K562 (cell line): Measurements from ENCODE around the gene ID1. TPM values are rescaled to one million over a fixed set of nuclear protein-coding genes. Genes with fewer than 3 reads are reported as not detected.

ENCODE experiments used
- ATAC-seq: fragments of 200-7000 bp; cut with Tn5 transposase; 3 replicates; pipeline ENCODE4 v1.9.1; 2020; ENCODE audit warnings: moderate library complexity
- BruUV-seq: library from RNA; stranded (reverse); fragments of 400-500 nt; replicated peaks from 2 replicates; lab custom pipeline; 2021; lab: Mats Ljungman, UMichigan
- CTCF ChIA-PET: fragments of 300-600 bp; formaldehyde crosslinking; extraction: SDS; loops from one replicate; lab custom pipeline; 2021; ENCODE audit warnings: low intra/inter-chr PET ratio; lab: Yijun Ruan, JAX
- POLR2A ChIA-PET: fragments of 300-600, 350-650 bp; sonication (Branson Sonifier 250); formaldehyde crosslinking; extraction: SDS; loops from one replicate; lab custom pipeline; 2021; ENCODE audit warnings: antibody characterized with exemption, inconsistent platforms; lab: Yijun Ruan, JAX
- DNase-seq, 4 experiments: peaks; one replicate each; pipeline versions ENCODE4 v3.0.0 to v3.0.0-alpha.2; 2011 to 2018; ENCODE audit warnings: low spot score in 3 of 4, mixed read lengths in 3 of 4; ENCODE audit errors: extremely low read depth in 1 of 4
- FAIRE-seq: peaks from 2 replicates; lab custom pipeline; 2011; peaks lifted over from hg19 to GRCh38; lab: Jason Lieb, UNC
- H2AFZ ChIP-seq: 2 replicates; pipeline ENCODE4 v1.6.0; 2011; ENCODE audit warnings: low read depth, low read length, control low read depth, inconsistent platforms
- H3K27ac ChIP-seq: fragments of 200-600 bp; 3 replicates; pipeline ENCODE4 v1.8.0; 2011; ENCODE audit warnings: low read depth, mild to moderate bottlenecking, control low read depth, inconsistent platforms, low read length, moderate library complexity, mixed read lengths; ENCODE audit errors: extremely low read depth
- H3K27me3 ChIP-seq, 2 experiments: fragments of 300-600 bp in 1 of 2; 2 replicates in 1 of 2; 3 replicates in 1 of 2; pipeline versions ENCODE4 v1.6.0 to v1.8.0; 2011; ENCODE audit warnings: inconsistent platforms in 2 of 2, low read length in 2 of 2, mild to moderate bottlenecking in 1 of 2, mixed read lengths in 1 of 2, moderate library complexity in 1 of 2; ENCODE audit not compliant: control insufficient read depth in 2 of 2, insufficient read depth in 2 of 2
- H3K36me3 ChIP-seq: fragments of 300-600 bp; 3 replicates; pipeline ENCODE4 v1.8.0; 2011; ENCODE audit warnings: mild to moderate bottlenecking, low read length, inconsistent platforms; ENCODE audit not compliant: control insufficient read depth, insufficient read depth
- H3K4me1 ChIP-seq, 2 experiments: fragments of 200-600 bp in 1 of 2; replicated peaks in 1 of 2; 2 replicates in 1 of 2; 3 replicates in 1 of 2; pipeline versions ENCODE4 v1.5.1 to v1.8.0; 2011; ENCODE audit warnings: inconsistent platforms in 2 of 2, low read length in 2 of 2, mild to moderate bottlenecking in 1 of 2, mixed read lengths in 1 of 2, moderate library complexity in 1 of 2; ENCODE audit not compliant: control insufficient read depth in 2 of 2, insufficient read depth in 2 of 2
- H3K4me2 ChIP-seq: 2 replicates; pipeline ENCODE4 v1.6.1; 2011; ENCODE audit warnings: low read length, control low read depth, inconsistent platforms, mixed read lengths; ENCODE audit not compliant: insufficient read depth
- H3K4me3 ChIP-seq: fragments of 200-600 bp; sonication (generic), shearing (Covaris generic); 2 replicates; pipeline ENCODE4 v1.5.1; 2016; ENCODE audit warnings: control low read depth, inconsistent platforms
- H3K79me2 ChIP-seq: fragments of 200-600 bp; 3 replicates; pipeline ENCODE4 v1.8.0; 2011; ENCODE audit warnings: low read length, inconsistent platforms; ENCODE audit not compliant: control insufficient read depth, insufficient read depth
- H3K9ac ChIP-seq, 2 experiments: 2 replicates each; pipeline versions ENCODE4 v1.6.0 to v1.6.1; 2011; ENCODE audit warnings: low read depth in 2 of 2, low read length in 2 of 2, control low read depth in 1 of 2, inconsistent platforms in 1 of 2, mild to moderate bottlenecking in 1 of 2, mixed read lengths in 1 of 2; ENCODE audit not compliant: insufficient read depth in 1 of 2
- H3K9me1 ChIP-seq: one replicate; pipeline ENCODE4 v1.6.0; 2011; ENCODE audit warnings: inconsistent platforms, mild to moderate bottlenecking, low read length, moderate library complexity; ENCODE audit not compliant: control insufficient read depth, insufficient read depth
- H3K9me3 ChIP-seq: replicated peaks from 2 replicates; pipeline ENCODE4 v1.5.1; 2011; ENCODE audit warnings: low read depth, low read length, inconsistent platforms; ENCODE audit not compliant: control insufficient read depth, insufficient read depth
- H4K20me1 ChIP-seq: replicated peaks from 2 replicates; pipeline ENCODE4 v1.6.1; 2011; ENCODE audit warnings: low read length, inconsistent platforms, mixed read lengths; ENCODE audit not compliant: control insufficient read depth, insufficient read depth
- CHD1 ChIP-seq: fragments of 200-600 bp; sonication (generic); IDR thresholded peaks from one replicate; pipeline ENCODE4 v1.6.1; 2012; ENCODE audit warnings: mild to moderate bottlenecking, moderate library complexity, low read length, inconsistent platforms
- EGR1 ChIP-seq: fragments of 450-650 bp; conservative IDR thresholded peaks from 2 replicates; pipeline ENCODE4 v1.6.1; 2017; ENCODE audit warnings: mild to moderate bottlenecking
- ETV1 ChIP-seq: fragments of 450-650 bp; conservative IDR thresholded peaks from 2 replicates; pipeline ENCODE4 v1.6.1; 2016; ENCODE audit warnings: missing genetic modification characterization, control low read depth, low read depth, missing compliant biosample characterization
- HDAC3 ChIP-seq: fragments of 450-650 bp; IDR thresholded peaks from 2 replicates; pipeline ENCODE4 v1.6.1; 2018; ENCODE audit warnings: borderline replicate concordance, mild to moderate bottlenecking, moderate library complexity; ENCODE audit not compliant: partially characterized antibody
- MAZ ChIP-seq, 2 experiments: fragments of 450-650 bp in 1 of 2; sonication (generic) in 1 of 2; formaldehyde crosslinking; IDR thresholded peaks in 1 of 2; conservative IDR thresholded peaks in 1 of 2; 2 replicates each; pipeline versions ENCODE4 v1.4.0 to v1.5.0; 2020; ENCODE audit warnings: mild to moderate bottlenecking in 1 of 2, missing genetic modification reagents in 1 of 2
- NR2C2 ChIP-seq, 2 experiments: fragments of 200-800 bp in 1 of 2; sonication (Bioruptor generic) in 1 of 2; sonication (generic) in 1 of 2; formaldehyde crosslinking in 1 of 2; IDR thresholded peaks; 2 replicates each; pipeline versions ENCODE4 v1.6.1 to v1.8.0; 2016 to 2022; ENCODE audit warnings: mild to moderate bottlenecking in 1 of 2, missing compliant biosample characterization in 1 of 2, missing genetic modification characterization in 1 of 2, missing genetic modification reagents in 1 of 2
- RHOXF2B ChIP-seq: fragments of 250-450 bp; sonication (Bioruptor Pico); conservative IDR thresholded peaks from 2 replicates; pipeline ENCODE4 v1.5.1; 2021
- TEAD1 ChIP-seq, 2 experiments: fragments of 450-650 bp in 1 of 2; sonication (generic) in 1 of 2; formaldehyde crosslinking; IDR thresholded peaks; 2 replicates each; pipeline versions ENCODE4 v1.4.0 to v1.8.0; 2020 to 2022; ENCODE audit warnings: mild to moderate bottlenecking in 2 of 2, missing genetic modification reagents in 1 of 2
- THRAP3 ChIP-seq: fragments of 450-650 bp; IDR thresholded peaks from 2 replicates; pipeline ENCODE4 v1.6.1; 2016; ENCODE audit warnings: mild to moderate bottlenecking, inconsistent platforms, borderline replicate concordance
- U2AF1 ChIP-seq: fragments of 200-400 bp; formaldehyde crosslinking; optimal IDR thresholded peaks from 2 replicates; pipeline ENCODE3; 2017; ENCODE audit warnings: mild to moderate bottlenecking, low read depth, low read length, moderate library complexity
- ZBTB5 ChIP-seq: fragments of 450-650 bp; IDR thresholded peaks from 2 replicates; pipeline ENCODE4 v1.6.1; 2017; ENCODE audit warnings: antibody characterized with exemption
- ZBTB7A ChIP-seq: IDR thresholded peaks from 2 replicates; pipeline ENCODE4 v1.6.1; 2011; ENCODE audit warnings: low read depth, mild to moderate bottlenecking, low read length, moderate library complexity, borderline replicate concordance; ENCODE audit not compliant: control insufficient read depth
- ZC3H11A ChIP-seq: IDR thresholded peaks from 2 replicates; pipeline ENCODE4 v1.6.1; 2012; ENCODE audit warnings: low read depth, low read length, improper control_type of control experiment
- ZC3H8 ChIP-seq: fragments of 450-650 bp; IDR thresholded peaks from 2 replicates; pipeline ENCODE4 v1.6.1; 2017
- ZNF740 ChIP-seq, 3 experiments: fragments of 200-800 bp in 1 of 3; sonication (Bioruptor generic) in 1 of 3; sonication (generic) in 1 of 3; formaldehyde crosslinking in 1 of 3; IDR thresholded peaks; 2 replicates each; pipeline versions ENCODE4 v1.6.1 to v1.8.0; 2016 to 2022; ENCODE audit warnings: mild to moderate bottlenecking in 2 of 3, missing compliant biosample characterization in 2 of 3, missing genetic modification characterization in 2 of 3, missing genetic modification reagents in 1 of 3
- WGBS: fragments of 100-300 bp; shearing (Covaris generic); methylation state at CpG from one replicate; pipeline ENCODE4 v1.1.6; 2016; ENCODE audit warnings: low coverage, mixed read lengths; ENCODE audit not compliant: insufficient coverage; ENCODE audit errors: missing lambda C conversion rate; 5-methylcytosine and 5-hydroxymethylcytosine counted together
- in situ Hi-C: fragments of 300-500 bp; cut with MboI; formaldehyde crosslinking; loops from 4 replicates; pipeline ENCODE4 v1.15.0; 2018; ENCODE audit warnings: inconsistent platforms, mixed read lengths
- intact Hi-C: fragments of 100-400 bp; cut with micrococcal nuclease; formaldehyde crosslinking; loops from 2 replicates; pipeline ENCODE4 v1.14.2; 2022
- polyA plus RNA-seq, 8 experiments: library from polyadenylated mRNA; depleted of rRNA in 4 of 8; stranded (reverse) in 5 of 8; unstranded in 3 of 8; fragments of >200 nt; fragmentation: Nextera tagmentation in 2 of 8; fragmentation: Illumina TruSeq in 1 of 8; extraction: Ambion mirVana in 2 of 8; extraction: Trizol in 1 of 8; gene quantifications; 2 replicates each; pipeline versions ENCODE4 v1.2.1 to v1.2.3, GENCODE V29; 2011 to 2014; ENCODE audit warnings: inconsistent platforms in 1 of 8, missing spikeins in 1 of 8
- total RNA-seq, 7 experiments: library from RNA; depleted of rRNA in 6 of 7; stranded (reverse); fragments of >200 nt in 6 of 7; fragmentation: Illumina TruSeq in 2 of 7; extraction: Trizol in 2 of 7; gene quantifications; 2 replicates each; pipeline versions ENCODE4 v1.2.1 to v1.2.3, GENCODE V29; 2011 to 2021; ENCODE audit warnings: low replicate concordance in 1 of 7

The ID1 gene
- total and polyA plus RNA-seq, 9 of the 15 experiments (the other 6 are each of a cell fraction or from before 2014, with no cell fraction given), result 1.4 to 358 (median 65.0) TPM

DNA sequence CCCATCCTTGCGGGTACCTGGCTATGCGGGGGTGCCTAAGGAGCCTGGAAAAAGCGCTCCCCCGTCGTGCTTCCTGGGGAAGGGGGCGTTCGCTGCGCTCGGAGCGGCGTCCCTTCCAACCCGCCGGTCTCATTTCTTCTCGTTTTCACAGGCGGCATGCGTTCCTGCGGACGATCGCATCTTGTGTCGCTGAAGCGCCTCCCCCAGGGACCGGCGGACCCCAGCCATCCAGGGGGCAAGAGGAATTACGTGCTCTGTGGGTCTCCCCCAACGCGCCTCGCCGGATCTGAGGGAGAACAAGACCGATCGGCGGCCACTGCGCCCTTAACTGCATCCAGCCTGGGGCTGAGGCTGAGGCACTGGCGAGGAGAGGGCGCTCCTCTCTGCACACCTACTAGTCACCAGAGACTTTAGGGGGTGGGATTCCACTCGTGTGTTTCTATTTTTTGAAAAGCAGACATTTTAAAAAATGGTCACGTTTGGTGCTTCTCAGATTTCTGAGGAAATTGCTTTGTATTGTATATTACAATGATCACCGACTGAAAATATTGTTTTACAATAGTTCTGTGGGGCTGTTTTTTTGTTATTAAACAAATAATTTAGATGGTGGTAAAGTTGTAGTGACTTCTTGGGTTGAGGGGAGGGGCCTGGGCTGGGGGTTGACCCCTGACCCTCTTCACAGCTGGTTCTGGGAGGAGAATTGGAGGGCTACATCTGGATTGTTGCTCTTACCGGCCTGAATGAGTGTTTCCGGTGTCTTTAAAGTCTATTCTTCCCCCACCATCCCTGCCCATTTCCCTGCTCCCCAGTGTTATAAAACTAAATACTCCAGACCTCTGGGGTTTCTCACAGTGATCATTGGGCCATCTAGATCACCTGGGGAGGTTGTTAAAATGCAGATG, 1.1 kb downstream of the ID1 start:
- H3K36me3 ChIP-seq, result peaks cover 14% of the 10 kb centered on the region; the same call in 1 of the 3 replicates
- peaks cover 35% of the 10 kb centered on the region for H3K79me2 ChIP-seq
- in situ Hi-C loops (no loop called here), intact Hi-C loops (loop anchor here (1.0 kb wide), 1 partner anchor 33 kb away; no protein-coding TSS in a partner anchor)
- no peaks in the 10 kb centered on the region for H3K9me3 ChIP-seq
- no peak overlapping the region for H2AFZ ChIP-seq
- ChIA-PET POLR2A (interaction anchor here (0.8 to 7.6 kb wide), 34 partner anchors 10 to 133 kb away, joined by 3 to 107 read pairs (median 5); partner anchors contain the start of genes HM13 and TPX2), CTCF (interaction anchor here (0.7 to 1.2 kb wide), 3 partner anchors 33 to 59 kb away, joined by 3 read pairs; no protein-coding TSS in a partner anchor)
- H3K9me1 ChIP-seq, result no peaks in the 10 kb centered on the region
- DNase-seq (peak in 3 of 4 experiments; percentile 43 to 59 (median 48)), ATAC-seq (no peak), FAIRE-seq (peak; percentile 55)
- no peaks in the 10 kb centered on the region for H3K27me3 ChIP-seq
- peak overlapping the region; percentile 85 for H3K27ac ChIP-seq
- peak overlapping the region; percentile 98 for H3K4me2 ChIP-seq
- H3K4me1 ChIP-seq, result peaks cover 37 to 65% of the 10 kb centered on the region in 2 experiments
- no TSS peak for BruUV-seq
- under 1% methylated on average over 28 of the region's 39 CpGs for WGBS
- no peaks in the 10 kb centered on the region; the same call in 1 of the 2 replicates for H4K20me1 ChIP-seq
- peak overlapping the region; percentile 94 for H3K4me3 ChIP-seq
- peak overlapping the region; percentile 88 to 99 for H3K9ac ChIP-seq
- no peak for TF ChIP-seq NR2C2 (CRISPR knock-in tag; IDR thresholded peaks at IDR 0.05)
- TF ChIP-seq NR2C2 (tag; IDR thresholded peaks at IDR 0.05), result peak; percentile 82
- TF ChIP-seq EGR1, result peak; percentile 67; the same call in 1 of the 2 replicates
- TF ChIP-seq ZC3H8, result no peak
- 0 out of 4 replicates have a peak, but pooled peaks of 1 of the 2 experiments have one; percentile 42 for TF ChIP-seq TEAD1 (CRISPR knock-in tag; IDR thresholded peaks at IDR 0.05)
- TF ChIP-seq CHD1, result peak; percentile 94
- TF ChIP-seq ZBTB5, result no peak
- no peak; the same call in 1 of the 2 replicates for TF ChIP-seq ZNF740 (CRISPR knock-in tag; IDR thresholded peaks at IDR 0.05)
- TF ChIP-seq ZNF740 (tag; IDR thresholded peaks at IDR 0.05), result 0 out of 4 replicates have a peak, but pooled peaks of 1 of the 2 experiments have one; percentile 2
- TF ChIP-seq RHOXF2B (CRISPR knock-in tag), result 0 out of 2 replicates have a peak, but pooled peaks have one; percentile 51
- no peak for TF ChIP-seq ZC3H11A
- TF ChIP-seq U2AF1, result peak; percentile 5
- TF ChIP-seq HDAC3, result peak; percentile 17
- TF ChIP-seq ZBTB7A, result peak; percentile 77
- no peak for TF ChIP-seq MAZ (CRISPR knock-in tag; conservative IDR thresholded peaks at IDR 0.05 in 1 of 2, IDR thresholded peaks at IDR 0.05 in 1 of 2)
- TF ChIP-seq ETV1 (tag), result no peak
- peak; percentile 61; the same call in 1 of the 2 replicates for TF ChIP-seq THRAP3
